Liver (tissue), 9 donors: ENCODE data around the gene STT3B. TPM values are rescaled to one million over a fixed set of nuclear protein-coding genes. Genes with fewer than 3 reads are reported as not detected.

ENCODE experiments used
- DNase-seq: peaks from one replicate; pipeline ENCODE4 v3.0.0-alpha.2; 2017; ENCODE audit warnings: low spot score
- H3K27ac ChIP-seq, 2 donors: one replicate each; pipeline ENCODE4 v1.7.0; 2013; ENCODE audit warnings: inconsistent platforms in 2 of 2, low read length in 2 of 2, control low read depth in 1 of 2, low read depth in 1 of 2, mild to moderate bottlenecking in 1 of 2
- H3K27me3 ChIP-seq, 4 donors: one replicate each; pipeline versions ENCODE4 v1.6.1 to v1.7.0; 2013; ENCODE audit warnings: low read length in 3 of 4, inconsistent platforms in 1 of 4, mild to moderate bottlenecking in 1 of 4, moderate library complexity in 1 of 4; ENCODE audit not compliant: control insufficient read depth in 4 of 4, insufficient read depth in 4 of 4
- H3K36me3 ChIP-seq, 4 donors: one replicate each; pipeline versions ENCODE4 v1.6.1 to v1.7.0; 2013; ENCODE audit warnings: low read length in 3 of 4, mild to moderate bottlenecking in 3 of 4, low read depth in 1 of 4, moderate library complexity in 1 of 4; ENCODE audit not compliant: control insufficient read depth in 4 of 4, insufficient read depth in 3 of 4
- H3K4me1 ChIP-seq, 4 donors: one replicate each; pipeline versions ENCODE4 v1.6.1 to v1.7.0; 2013; ENCODE audit warnings: low read length in 3 of 4, mild to moderate bottlenecking in 3 of 4, moderate library complexity in 1 of 4; ENCODE audit not compliant: control insufficient read depth in 4 of 4, insufficient read depth in 4 of 4
- H3K4me3 ChIP-seq, 3 donors: one replicate each; pipeline versions ENCODE4 v1.6.1 to v1.7.0; 2013; ENCODE audit warnings: low read length in 3 of 3, control low read depth in 1 of 3, low read depth in 1 of 3, mild to moderate bottlenecking in 1 of 3
- H3K9ac ChIP-seq, 2 donors: one replicate each; pipeline ENCODE4 v1.7.0; 2013; ENCODE audit warnings: low read length in 2 of 2, mild to moderate bottlenecking in 2 of 2, moderate library complexity in 2 of 2, control low read depth in 1 of 2, low read depth in 1 of 2
- H3K9me3 ChIP-seq, 4 donors: one replicate each; pipeline versions ENCODE4 v1.6.1 to v1.7.0; 2013; ENCODE audit warnings: low read length in 3 of 4; ENCODE audit not compliant: control insufficient read depth in 4 of 4
- EGR1 ChIP-seq, 2 donors: IDR thresholded peaks; 2 replicates each; pipeline ENCODE4 v1.6.1; 2016 to 2018; ENCODE audit warnings: antibody characterized with exemption in 2 of 2, low read depth in 2 of 2
- GABPA ChIP-seq, 2 donors: IDR thresholded peaks in 1 of 2; conservative IDR thresholded peaks in 1 of 2; 2 replicates each; pipeline ENCODE4 v1.6.1; 2016; ENCODE audit warnings: antibody characterized with exemption in 2 of 2, mild to moderate bottlenecking in 1 of 2, moderate library complexity in 1 of 2
- HNF4A ChIP-seq, 2 donors: conservative IDR thresholded peaks; 2 replicates each; pipeline ENCODE4 v1.6.1; 2016; ENCODE audit warnings: antibody characterized with exemption in 2 of 2, mild to moderate bottlenecking in 2 of 2
- HNF4G ChIP-seq: IDR thresholded peaks from 2 replicates; pipeline ENCODE4 v1.6.1; 2016; ENCODE audit warnings: antibody characterized with exemption
- NR2F2 ChIP-seq: IDR thresholded peaks from 2 replicates; pipeline ENCODE4 v1.6.1; 2016; ENCODE audit warnings: antibody characterized with exemption
- RXRA ChIP-seq, 2 donors: IDR thresholded peaks; 2 replicates each; pipeline ENCODE4 v1.6.1; 2017 to 2018; ENCODE audit warnings: antibody characterized with exemption in 2 of 2, mild to moderate bottlenecking in 1 of 2
- SP1 ChIP-seq: IDR thresholded peaks from 2 replicates; pipeline ENCODE4 v1.6.1; 2018; ENCODE audit warnings: antibody characterized with exemption, mild to moderate bottlenecking
- TAF1 ChIP-seq: conservative IDR thresholded peaks from 2 replicates; pipeline ENCODE4 v1.6.1; 2016; ENCODE audit warnings: antibody characterized with exemption, mild to moderate bottlenecking
- YY1 ChIP-seq: IDR thresholded peaks from 2 replicates; pipeline ENCODE4 v1.6.1; 2016; ENCODE audit warnings: antibody characterized with exemption, mild to moderate bottlenecking
- WGBS: extraction: QIAGEN DNeasy Blood & Tissue Kit; methylation state at CpG from one replicate; pipeline ENCODE4 v1.1.7; 2013; 5-methylcytosine and 5-hydroxymethylcytosine counted together
- polyA plus RNA-seq, 2 donors: library from polyadenylated mRNA; stranded (reverse) in 1 of 2; unstranded in 1 of 2; fragments of 200-250 nt in 1 of 2; fragments of >200 nt in 1 of 2; fragmentation: Nextera tagmentation in 1 of 2; extraction: Ambion mirVana in 1 of 2; gene quantifications; one replicate each; pipeline versions ENCODE4 v1.2.1 to v1.2.3, GENCODE V29; 2013 to 2015
- total RNA-seq, 2 donors: library from RNA; depleted of rRNA; stranded (reverse); fragments of >200 nt; gene quantifications; one replicate each; pipeline ENCODE4 v1.2.3, GENCODE V29; 2014
- TF ChIP-seq, protein P1 (sequence below): IDR thresholded peaks from 2 replicates; pipeline ENCODE4 v1.6.1; 2016; ENCODE audit warnings: antibody characterized with exemption
- TF ChIP-seq, protein P2 (sequence below): IDR thresholded peaks from 2 replicates; pipeline ENCODE4 v1.6.1; 2016; ENCODE audit warnings: antibody characterized with exemption
- TF ChIP-seq, protein P3 (sequence below): IDR thresholded peaks from 2 replicates; pipeline ENCODE4 v1.6.1; 2016; ENCODE audit warnings: antibody characterized with exemption
- TF ChIP-seq, protein P4 (sequence below): IDR thresholded peaks from 2 replicates; pipeline ENCODE4 v1.6.1; 2016; ENCODE audit warnings: antibody characterized with exemption, mild to moderate bottlenecking
- donor health status: healthy.
- donor health status: healthy.
- donor health status: healthy.
- donor health status: healthy.
- donor health status: healthy.

The STT3B gene
- total and polyA plus RNA-seq, 4 donors = 23.9 to 128 (median 85.5) TPM

DNA sequence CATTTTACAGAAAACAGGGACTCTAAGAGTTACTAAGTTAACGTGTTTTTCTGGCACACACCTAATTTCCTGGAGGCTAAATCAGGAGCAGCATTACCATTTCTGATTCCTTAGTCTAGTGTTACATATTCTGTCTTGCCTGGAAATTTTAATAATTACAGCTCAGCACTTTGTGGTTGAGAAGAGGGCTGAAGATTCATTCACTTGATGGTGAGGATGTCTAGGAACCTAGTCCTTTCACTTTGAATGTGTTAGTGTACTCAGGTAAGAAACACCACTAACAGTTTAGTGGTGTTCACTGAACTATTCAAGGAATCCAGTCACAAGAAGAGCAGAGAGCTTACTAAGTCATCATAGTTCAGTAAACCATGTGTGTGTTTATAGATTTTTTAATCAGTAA, 102.8 kb downstream of the STT3B start:
- WGBS = 84% methylated on average over 1 of the region's 1 CpG
- Histone ChIP-seq H3K9me3 (no peaks in the 10 kb centered on the region), H3K4me1 (no peaks in the 10 kb centered on the region), H3K4me3 (no peak overlapping the region), H3K27me3 (no peaks in the 10 kb centered on the region), H3K27ac (no peak overlapping the region), H3K36me3 (peaks cover 3 to 22% (median 11%) of the 10 kb centered on the region in 4 donors), H3K9ac (no peak overlapping the region)
- TF ChIP-seq, protein P1, sequence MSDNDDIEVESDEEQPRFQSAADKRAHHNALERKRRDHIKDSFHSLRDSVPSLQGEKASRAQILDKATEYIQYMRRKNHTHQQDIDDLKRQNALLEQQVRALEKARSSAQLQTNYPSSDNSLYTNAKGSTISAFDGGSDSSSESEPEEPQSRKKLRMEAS = no peak
- TF ChIP-seq, protein P2, sequence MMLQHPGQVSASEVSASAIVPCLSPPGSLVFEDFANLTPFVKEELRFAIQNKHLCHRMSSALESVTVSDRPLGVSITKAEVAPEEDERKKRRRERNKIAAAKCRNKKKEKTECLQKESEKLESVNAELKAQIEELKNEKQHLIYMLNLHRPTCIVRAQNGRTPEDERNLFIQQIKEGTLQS = no peak
- TF ChIP-seq HNF4G (no peak), EGR1 (IDR thresholded peaks at IDR 0.05; ENCODE audit: low read depth in 2 of 2) (no peak)
- no peak for DNase-seq

DNA sequence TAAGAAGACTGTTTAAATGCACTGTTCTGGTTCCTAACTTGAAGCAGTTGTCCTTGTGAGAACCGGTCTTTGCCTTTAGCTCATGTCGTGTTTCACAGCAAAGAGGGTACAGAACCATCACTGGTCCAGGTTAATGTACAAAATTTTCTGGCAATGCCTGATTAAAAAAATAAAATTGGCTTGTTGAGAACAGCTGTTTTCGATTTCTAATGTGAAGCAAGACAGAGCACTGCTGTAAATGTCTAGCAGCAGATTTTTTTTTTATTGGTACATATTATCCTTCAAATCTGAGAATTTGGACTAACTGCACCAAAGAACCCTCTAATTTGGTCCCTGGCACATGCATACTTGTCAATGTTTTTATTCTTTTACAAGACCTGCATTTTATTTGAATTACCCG, 103.3 kb downstream of the STT3B start:
- no peaks in the 10 kb centered on the region for H3K27me3 ChIP-seq
- DNase-seq = no peak
- H3K9ac ChIP-seq = no peak overlapping the region
- no peak overlapping the region for H3K27ac ChIP-seq
- TF ChIP-seq GABPA (IDR thresholded peaks at IDR 0.05 in 1 of 2, conservative IDR thresholded peaks at IDR 0.05 in 1 of 2) (no peak), RXRA (IDR thresholded peaks at IDR 0.05) (no peak), SP1 (no peak), NR2F2 (no peak), HNF4A (conservative IDR thresholded peaks at IDR 0.05) (no peak), TAF1 (no peak), YY1 (no peak), HNF4G (no peak)
- TF ChIP-seq, protein P3, sequence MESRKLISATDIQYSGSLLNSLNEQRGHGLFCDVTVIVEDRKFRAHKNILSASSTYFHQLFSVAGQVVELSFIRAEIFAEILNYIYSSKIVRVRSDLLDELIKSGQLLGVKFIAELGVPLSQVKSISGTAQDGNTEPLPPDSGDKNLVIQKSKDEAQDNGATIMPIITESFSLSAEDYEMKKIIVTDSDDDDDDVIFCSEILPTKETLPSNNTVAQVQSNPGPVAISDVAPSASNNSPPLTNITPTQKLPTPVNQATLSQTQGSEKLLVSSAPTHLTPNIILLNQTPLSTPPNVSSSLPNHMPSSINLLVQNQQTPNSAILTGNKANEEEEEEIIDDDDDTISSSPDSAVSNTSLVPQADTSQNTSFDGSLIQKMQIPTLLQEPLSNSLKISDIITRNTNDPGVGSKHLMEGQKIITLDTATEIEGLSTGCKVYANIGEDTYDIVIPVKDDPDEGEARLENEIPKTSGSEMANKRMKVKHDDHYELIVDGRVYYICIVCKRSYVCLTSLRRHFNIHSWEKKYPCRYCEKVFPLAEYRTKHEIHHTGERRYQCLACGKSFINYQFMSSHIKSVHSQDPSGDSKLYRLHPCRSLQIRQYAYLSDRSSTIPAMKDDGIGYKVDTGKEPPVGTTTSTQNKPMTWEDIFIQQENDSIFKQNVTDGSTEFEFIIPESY = no peak
- TF ChIP-seq, protein P4, sequence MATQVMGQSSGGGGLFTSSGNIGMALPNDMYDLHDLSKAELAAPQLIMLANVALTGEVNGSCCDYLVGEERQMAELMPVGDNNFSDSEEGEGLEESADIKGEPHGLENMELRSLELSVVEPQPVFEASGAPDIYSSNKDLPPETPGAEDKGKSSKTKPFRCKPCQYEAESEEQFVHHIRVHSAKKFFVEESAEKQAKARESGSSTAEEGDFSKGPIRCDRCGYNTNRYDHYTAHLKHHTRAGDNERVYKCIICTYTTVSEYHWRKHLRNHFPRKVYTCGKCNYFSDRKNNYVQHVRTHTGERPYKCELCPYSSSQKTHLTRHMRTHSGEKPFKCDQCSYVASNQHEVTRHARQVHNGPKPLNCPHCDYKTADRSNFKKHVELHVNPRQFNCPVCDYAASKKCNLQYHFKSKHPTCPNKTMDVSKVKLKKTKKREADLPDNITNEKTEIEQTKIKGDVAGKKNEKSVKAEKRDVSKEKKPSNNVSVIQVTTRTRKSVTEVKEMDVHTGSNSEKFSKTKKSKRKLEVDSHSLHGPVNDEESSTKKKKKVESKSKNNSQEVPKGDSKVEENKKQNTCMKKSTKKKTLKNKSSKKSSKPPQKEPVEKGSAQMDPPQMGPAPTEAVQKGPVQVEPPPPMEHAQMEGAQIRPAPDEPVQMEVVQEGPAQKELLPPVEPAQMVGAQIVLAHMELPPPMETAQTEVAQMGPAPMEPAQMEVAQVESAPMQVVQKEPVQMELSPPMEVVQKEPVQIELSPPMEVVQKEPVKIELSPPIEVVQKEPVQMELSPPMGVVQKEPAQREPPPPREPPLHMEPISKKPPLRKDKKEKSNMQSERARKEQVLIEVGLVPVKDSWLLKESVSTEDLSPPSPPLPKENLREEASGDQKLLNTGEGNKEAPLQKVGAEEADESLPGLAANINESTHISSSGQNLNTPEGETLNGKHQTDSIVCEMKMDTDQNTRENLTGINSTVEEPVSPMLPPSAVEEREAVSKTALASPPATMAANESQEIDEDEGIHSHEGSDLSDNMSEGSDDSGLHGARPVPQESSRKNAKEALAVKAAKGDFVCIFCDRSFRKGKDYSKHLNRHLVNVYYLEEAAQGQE = no peak
- TF ChIP-seq, protein P1 = no peak
- TF ChIP-seq, protein P2 = no peak
- no peaks in the 10 kb centered on the region for H3K9me3 ChIP-seq
- H3K4me1 ChIP-seq = no peaks in the 10 kb centered on the region
- H3K4me3 ChIP-seq = no peak overlapping the region
- WGBS = 87% methylated on average over 4 of the region's 4 CpGs
- peaks cover 3 to 22% (median 11%) of the 10 kb centered on the region in 4 donors for H3K36me3 ChIP-seq
